GM19043 (cell line): ENCODE results near the gene CTDP1.

Experiments
- ATAC-seq: cut with Tn5 transposase; IDR thresholded peaks from one replicate; pipeline ENCODE4 v1.9.1; 2021; ENCODE audit warnings: low read depth; ENCODE audit not compliant: unreplicated experiment

CTDP1 gene

GRCh38 chr18:79776674-79777073 is 97.1 kb downstream of the CTDP1 start:
- ATAC-seq = no peak

GRCh38 chr18:79778291-79778791 is 98.7 kb downstream of the CTDP1 start:
- no peak for ATAC-seq

GRCh38 chr18:79779021-79779699 is 99.6 kb downstream of the CTDP1 start:
- ATAC-seq = no peak

- no peak for ATAC-seq
Observed at GRCh38 chr18:79779700-79780190, 100.1 kb downstream of the CTDP1 start.

- no peak for ATAC-seq
Observed at GRCh38 chr18:79780547-79780946, 100.9 kb downstream of the CTDP1 start.

- no peak for ATAC-seq
Observed at GRCh38 chr18:79781331-79781941, 101.8 kb downstream of the CTDP1 start.

- ATAC-seq = no peak
Observed at GRCh38 chr18:79782566-79783308, 103.1 kb downstream of the CTDP1 start.

GRCh38 chr18:79784071-79784913 is 104.7 kb downstream of the CTDP1 start:
- no peak for ATAC-seq

GRCh38 chr18:79784965-79785770 is 105.6 kb downstream of the CTDP1 start:
- no peak for ATAC-seq

GRCh38 chr18:79785831-79786230 is 106.2 kb downstream of the CTDP1 start:
- ATAC-seq = no peak

- ATAC-seq = no peak
Observed at GRCh38 chr18:79786304-79786703, 106.7 kb downstream of the CTDP1 start.

GRCh38 chr18:79786786-79787526 is 107.4 kb downstream of the CTDP1 start:
- ATAC-seq = no peak

GRCh38 chr18:79787527-79787864 is 107.9 kb downstream of the CTDP1 start:
- ATAC-seq = no peak

- no peak for ATAC-seq
Observed at GRCh38 chr18:79787865-79788733, 108.5 kb downstream of the CTDP1 start.

- no peak for ATAC-seq
Observed at GRCh38 chr18:79788734-79789085, 109.1 kb downstream of the CTDP1 start.

GRCh38 chr18:79789091-79789891 is 109.7 kb downstream of the CTDP1 start:
- no peak for ATAC-seq
